Natural killer cell (primary cell): Measurements from ENCODE around the gene GCH1. TPM values are rescaled to one million over a fixed set of nuclear protein-coding genes. Genes with fewer than 3 reads are reported as not detected.

Experiments used
- ATAC-seq, 3 donors: fragments of 150-1000 bp in 2 of 3; fragments of 200-7000 bp in 1 of 3; cut with Tn5 transposase; 1 replicate in 1 of 3; 2 replicates in 2 of 3; pipeline ENCODE4 v1.10.0; 2021; ENCODE audit warnings: mild to moderate bottlenecking in 2 of 3, moderate library complexity in 2 of 3
- DNase-seq, 2 donors: peaks; one replicate each; pipeline versions ENCODE4 v3.0.0 to v3.0.0-alpha.2; 2013 to 2021; ENCODE audit warnings: mixed read lengths in 1 of 2
- H3K27ac ChIP-seq: one replicate; pipeline ENCODE4 v1.5.1; 2013; ENCODE audit warnings: mild to moderate bottlenecking, low read length
- H3K27me3 ChIP-seq: one replicate; pipeline ENCODE4 v1.6.1; 2013; ENCODE audit warnings: low read length; ENCODE audit not compliant: control insufficient read depth, insufficient read depth
- H3K36me3 ChIP-seq: one replicate; pipeline ENCODE4 v1.6.1; 2013; ENCODE audit warnings: low read length; ENCODE audit not compliant: control insufficient read depth, insufficient read depth
- H3K4me1 ChIP-seq: one replicate; pipeline ENCODE4 v1.6.1; 2013; ENCODE audit warnings: low read length; ENCODE audit not compliant: control insufficient read depth, insufficient read depth
- H3K4me3 ChIP-seq: one replicate; pipeline ENCODE4 v1.5.1; 2013; ENCODE audit warnings: low read length
- H3K9me3 ChIP-seq: one replicate; pipeline ENCODE4 v1.6.1; 2013; ENCODE audit warnings: low read length; ENCODE audit not compliant: control insufficient read depth, insufficient read depth
- H3K27ac Mint-ChIP-seq, 2 donors: one replicate each; pipeline ENCODE4 v1.8.0; 2022; ENCODE audit warnings: mild to moderate bottlenecking in 2 of 2, mixed read lengths in 2 of 2, moderate library complexity in 1 of 2
- H3K27me3 Mint-ChIP-seq, 2 donors: one replicate each; pipeline ENCODE4 v1.8.0; 2022; ENCODE audit warnings: low read depth in 2 of 2, mixed read lengths in 2 of 2
- H3K36me3 Mint-ChIP-seq: one replicate; pipeline ENCODE4 v1.8.0; 2022; ENCODE audit warnings: mixed read lengths
- H3K4me1 Mint-ChIP-seq, 2 donors: one replicate each; pipeline ENCODE4 v1.8.0; 2022; ENCODE audit warnings: mixed read lengths in 2 of 2
- H3K4me3 Mint-ChIP-seq: one replicate; pipeline ENCODE4 v1.8.0; 2022; ENCODE audit warnings: mild to moderate bottlenecking, moderate library complexity, mixed read lengths
- H3K9me3 Mint-ChIP-seq, 2 donors: one replicate each; pipeline ENCODE4 v1.8.0; 2022; ENCODE audit warnings: mixed read lengths in 2 of 2
- WGBS: methylation state at CpG from one replicate; pipeline ENCODE4 v1.1.7; 2013; ENCODE audit warnings: missing lambda C conversion rate; ENCODE audit not compliant: insufficient coverage; 5-methylcytosine and 5-hydroxymethylcytosine counted together
- intact Hi-C: fragments of 100-400 bp; cut with micrococcal nuclease; formaldehyde crosslinking; loops from one replicate; pipeline ENCODE4 v1.14.2; 2022
- total RNA-seq, 4 donors: library from RNA; stranded (reverse); fragments of 120-200 nt in 1 of 4; gene quantifications; one replicate each; pipeline versions ENCODE4 v1.2.3 to v1.2.4, GENCODE V29; 2013 to 2022
- TF ChIP-seq, protein P1 (sequence below): fragments of 200-600 bp; IDR thresholded peaks from one replicate; pipeline ENCODE4 v1.8.0; 2022; ENCODE audit warnings: antibody characterized with exemption

The GCH1 gene
- 10 to 100 TPM; 51.7 to 71.5 (median 52.6) TPM for total RNA-seq
- total RNA-seq (2013): 31.3 TPM

GRCh38 chr14:54902521-54903420 lies at the start of gene GCH1:
Gene GCH1, minus strand, starts transcription at chr14:54902826. Its CDS starts 163 bp downstream, at chr14:54902663.
- H3K27me3 ChIP-seq: no peaks in the 10 kb centered on the region
- under 1% methylated on average over 83 of the region's 83 CpGs for WGBS
- Mint-ChIP-seq H3K36me3 (no peaks in the 10 kb centered on the region), H3K4me3 (peak within 1 kb of the TSS; percentile 87), H3K27ac (peak within 1 kb of the TSS; percentile 87 to 90), H3K27me3 (no peaks in the 10 kb centered on the region), H3K9me3 (no peaks in the 10 kb centered on the region), H3K4me1 (peaks cover 24 to 39% of the 10 kb centered on the region in 2 donors)
- H3K4me1 ChIP-seq: peaks cover 18% of the 10 kb centered on the region
- H3K4me3 ChIP-seq: peak within 1 kb of the TSS; percentile 80
- ATAC-seq (peak; percentile 69 to 83 (median 79)), DNase-seq (peak; percentile 77 to 89)
- no peaks in the 10 kb centered on the region for H3K9me3 ChIP-seq
- TF ChIP-seq, protein P1, sequence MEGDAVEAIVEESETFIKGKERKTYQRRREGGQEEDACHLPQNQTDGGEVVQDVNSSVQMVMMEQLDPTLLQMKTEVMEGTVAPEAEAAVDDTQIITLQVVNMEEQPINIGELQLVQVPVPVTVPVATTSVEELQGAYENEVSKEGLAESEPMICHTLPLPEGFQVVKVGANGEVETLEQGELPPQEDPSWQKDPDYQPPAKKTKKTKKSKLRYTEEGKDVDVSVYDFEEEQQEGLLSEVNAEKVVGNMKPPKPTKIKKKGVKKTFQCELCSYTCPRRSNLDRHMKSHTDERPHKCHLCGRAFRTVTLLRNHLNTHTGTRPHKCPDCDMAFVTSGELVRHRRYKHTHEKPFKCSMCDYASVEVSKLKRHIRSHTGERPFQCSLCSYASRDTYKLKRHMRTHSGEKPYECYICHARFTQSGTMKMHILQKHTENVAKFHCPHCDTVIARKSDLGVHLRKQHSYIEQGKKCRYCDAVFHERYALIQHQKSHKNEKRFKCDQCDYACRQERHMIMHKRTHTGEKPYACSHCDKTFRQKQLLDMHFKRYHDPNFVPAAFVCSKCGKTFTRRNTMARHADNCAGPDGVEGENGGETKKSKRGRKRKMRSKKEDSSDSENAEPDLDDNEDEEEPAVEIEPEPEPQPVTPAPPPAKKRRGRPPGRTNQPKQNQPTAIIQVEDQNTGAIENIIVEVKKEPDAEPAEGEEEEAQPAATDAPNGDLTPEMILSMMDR: peak; percentile 64
- H3K36me3 ChIP-seq: no peaks in the 10 kb centered on the region
- H3K27ac ChIP-seq: peak within 1 kb of the TSS; percentile 92
- intact Hi-C loops: loop anchor here (5.0 to 10.0 kb wide), 4 partner anchors 122 to 680 kb away; partner anchors contain the start of genes CGRRF1, KTN1, SAMD4A and SOCS4

DNA sequence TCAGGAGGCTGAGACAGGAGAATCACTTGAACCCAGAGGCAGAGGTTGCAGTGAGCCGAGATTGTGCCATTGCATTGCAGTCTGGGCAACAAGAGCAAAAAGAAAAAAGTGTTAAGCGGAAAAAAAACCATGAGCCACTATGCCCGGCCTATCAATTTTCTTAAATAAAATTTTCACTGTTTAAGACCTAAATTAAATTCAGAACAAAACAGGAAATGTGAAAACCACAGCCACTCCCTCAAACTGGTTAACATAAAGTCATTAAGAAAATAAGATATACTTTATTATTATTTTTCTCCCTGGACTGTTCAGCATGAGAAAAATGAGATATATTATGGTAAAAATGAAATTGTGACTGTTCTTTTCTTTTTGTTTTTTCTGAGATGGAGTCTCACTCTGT lies 44.6 kb upstream of the GCH1 start:
- H3K27ac Mint-ChIP-seq: no peak overlapping the region
- no peaks in the 10 kb centered on the region for H3K36me3 Mint-ChIP-seq

DNA sequence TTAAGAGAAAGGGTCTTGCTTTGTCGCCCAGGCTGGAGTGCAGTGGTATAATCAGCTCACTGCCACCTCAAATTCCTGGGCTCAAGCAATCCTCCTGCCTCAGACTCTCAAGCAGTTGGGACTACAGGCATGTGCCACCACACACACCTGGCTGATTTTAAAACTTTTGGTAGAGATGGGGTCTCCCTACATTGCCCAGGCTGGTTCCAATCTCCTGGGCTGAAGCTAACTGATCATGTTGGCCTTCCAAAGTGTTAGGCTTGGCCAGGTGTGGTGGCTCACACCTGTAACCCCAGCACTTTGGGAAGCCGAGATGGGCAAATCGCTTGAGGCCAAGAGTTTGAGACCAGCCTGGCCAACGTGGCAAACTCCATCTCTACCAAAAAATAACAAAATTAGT lies 43.9 kb upstream of the GCH1 start:
- 97% methylated on average over 4 of the region's 4 CpGs for WGBS
- DNase-seq (no peak), ATAC-seq (no peak)
- TF ChIP-seq, protein P1: no peak
- Histone ChIP-seq H3K9me3 (no peaks in the 10 kb centered on the region), H3K4me1 (peaks cover 2% of the 10 kb centered on the region), H3K4me3 (no peak overlapping the region), H3K27me3 (no peaks in the 10 kb centered on the region), H3K27ac (no peak overlapping the region), H3K36me3 (no peaks in the 10 kb centered on the region)
- Mint-ChIP-seq H3K4me1 (no peaks in the 10 kb centered on the region), H3K36me3 (no peaks in the 10 kb centered on the region), H3K9me3 (no peaks in the 10 kb centered on the region), H3K4me3 (no peak overlapping the region), H3K27ac (no peak overlapping the region), H3K27me3 (no peaks in the 10 kb centered on the region)
- intact Hi-C loops: no loop called here

More for the DNA sequence above, 44.6 kb upstream of the GCH1 start:
- Mint-ChIP-seq H3K4me1 (no peaks in the 10 kb centered on the region), H3K9me3 (no peaks in the 10 kb centered on the region), H3K27me3 (no peaks in the 10 kb centered on the region), H3K4me3 (no peak overlapping the region)
- no peaks in the 10 kb centered on the region for H3K9me3 ChIP-seq
- TF ChIP-seq, protein P1: no peak
- peaks cover 2% of the 10 kb centered on the region for H3K4me1 ChIP-seq
- WGBS: 64% methylated on average over 2 of the region's 3 CpGs
- no peak for ATAC-seq
- no peaks in the 10 kb centered on the region for H3K27me3 ChIP-seq
- intact Hi-C loops: no loop called here
- no peaks in the 10 kb centered on the region for H3K36me3 ChIP-seq
- H3K4me3 ChIP-seq: no peak overlapping the region
- DNase-seq: peak in 1 of 2 donors; percentile 7
- no peak overlapping the region for H3K27ac ChIP-seq
